Measurements from ENCODE around the gene QSOX2.

GRCh38 chr9:136201609-136202453, 43.8 kb downstream of the QSOX2 start:
- no peak for TF ChIP-seq CTCF (IDR thresholded peaks at IDR 0.05)
- TF ChIP-seq EP300 (IDR thresholded peaks at IDR 0.05) = no peak
- TF ChIP-seq POLR2A (IDR thresholded peaks at IDR 0.05) = no peak

Data from suprapubic skin (tissue), 3 donors.